Uterus (tissue), 4 donors: ENCODE results near the gene NDUFB2. TPM values are rescaled to one million over a fixed set of nuclear protein-coding genes. Genes with fewer than 3 reads are reported as not detected.

Experiments
- DNase-seq, 2 donors: peaks; one replicate each; pipeline ENCODE4 v3.0.0-alpha.2; 2019 to 2020
- H3K27ac ChIP-seq, 2 donors: fragments of 200-600 bp; sonication (generic); 1 replicate in 1 of 2; 2 replicates in 1 of 2; pipeline ENCODE4 v1.5.1; 2016 to 2018
- H3K27me3 ChIP-seq, 2 donors: fragments of 200-600 bp; sonication (generic); one replicate each; pipeline ENCODE4 v1.5.1; 2018 to 2019; ENCODE audit warnings: control low read depth in 1 of 2
- H3K36me3 ChIP-seq, 2 donors: fragments of 200-600 bp; sonication (generic); one replicate each; pipeline ENCODE4 v1.5.1; 2019; ENCODE audit warnings: control low read depth in 1 of 2
- H3K4me1 ChIP-seq, 2 donors: fragments of 200-600 bp; sonication (generic); one replicate each; pipeline ENCODE4 v1.5.1; 2018 to 2019; ENCODE audit warnings: control low read depth in 1 of 2
- H3K4me3 ChIP-seq, 2 donors: fragments of 200-600 bp; sonication (generic); 1 replicate in 1 of 2; 2 replicates in 1 of 2; pipeline ENCODE4 v1.5.1; 2018 to 2019; ENCODE audit warnings: mild to moderate bottlenecking in 1 of 2
- H3K9me3 ChIP-seq, 2 donors: fragments of 200-600 bp; sonication (generic); one replicate each; pipeline ENCODE4 v1.5.1; 2019; ENCODE audit warnings: control low read depth in 1 of 2
- POLR2A ChIP-seq, 2 donors: fragments of 450-650 bp; IDR thresholded peaks; one replicate each; pipeline ENCODE4 v1.6.1; 2016; ENCODE audit warnings: antibody characterized with exemption in 2 of 2, mild to moderate bottlenecking in 1 of 2, moderate library complexity in 1 of 2
- intact Hi-C: fragments of 100-400 bp; cut with DNase I; formaldehyde crosslinking; loops from one replicate; pipeline ENCODE4 v1.15.1; 2023; ENCODE audit warnings: low total_unique reads
- total RNA-seq, 4 donors: library from RNA; depleted of rRNA in 3 of 4; stranded (reverse); fragments of >200 nt in 3 of 4; gene quantifications; one replicate each; pipeline versions ENCODE4 v1.1.0 to v1.2.4, GENCODE V29; 2014 to 2023
- TF ChIP-seq, protein P1 (sequence below), 4 experiments: fragments of 200-600 bp in 2 of 4; fragments of 450-650 bp in 2 of 4; sonication (generic) in 2 of 4; IDR thresholded peaks; one replicate each; pipeline ENCODE4 v1.5.1; 2016 to 2019; ENCODE audit warnings: antibody characterized with exemption in 4 of 4, mild to moderate bottlenecking in 2 of 4, moderate library complexity in 1 of 4
- donor health status: DM: yes; HTN: yes; CAD: no.

Gene NDUFB2
- total RNA-seq, 4 donors from 2014 or later: 29.5 to 349 (median 157) TPM

DNA sequence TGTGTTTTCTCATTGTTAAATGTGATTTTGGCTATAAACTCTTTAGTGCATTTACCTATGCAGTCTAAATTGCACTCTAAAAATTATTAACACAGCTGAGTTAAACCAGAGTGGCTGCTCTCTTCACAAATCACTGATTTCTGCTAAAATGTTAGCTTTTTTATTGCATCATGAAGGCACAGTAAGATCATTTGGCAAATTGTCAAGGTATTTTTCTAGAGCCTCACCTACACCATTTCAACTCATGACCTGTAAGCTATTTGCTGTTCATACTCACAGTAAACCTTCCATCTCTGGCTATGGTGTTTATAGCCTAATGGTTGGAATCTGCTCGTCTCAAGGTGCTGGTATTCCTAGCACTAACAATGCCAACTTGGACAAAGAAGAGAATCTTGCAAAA lies 25.7 kb downstream of the NDUFB2 start:
- intact Hi-C loops: no loop called here
- Histone ChIP-seq H3K36me3 (no peaks in the 10 kb centered on the region), H3K4me3 (no peak overlapping the region), H3K9me3 (no peaks in the 10 kb centered on the region), H3K27ac (no peak overlapping the region), H3K4me1 (no peaks in the 10 kb centered on the region), H3K27me3 (no peaks in the 10 kb centered on the region)
- TF ChIP-seq, protein P1, sequence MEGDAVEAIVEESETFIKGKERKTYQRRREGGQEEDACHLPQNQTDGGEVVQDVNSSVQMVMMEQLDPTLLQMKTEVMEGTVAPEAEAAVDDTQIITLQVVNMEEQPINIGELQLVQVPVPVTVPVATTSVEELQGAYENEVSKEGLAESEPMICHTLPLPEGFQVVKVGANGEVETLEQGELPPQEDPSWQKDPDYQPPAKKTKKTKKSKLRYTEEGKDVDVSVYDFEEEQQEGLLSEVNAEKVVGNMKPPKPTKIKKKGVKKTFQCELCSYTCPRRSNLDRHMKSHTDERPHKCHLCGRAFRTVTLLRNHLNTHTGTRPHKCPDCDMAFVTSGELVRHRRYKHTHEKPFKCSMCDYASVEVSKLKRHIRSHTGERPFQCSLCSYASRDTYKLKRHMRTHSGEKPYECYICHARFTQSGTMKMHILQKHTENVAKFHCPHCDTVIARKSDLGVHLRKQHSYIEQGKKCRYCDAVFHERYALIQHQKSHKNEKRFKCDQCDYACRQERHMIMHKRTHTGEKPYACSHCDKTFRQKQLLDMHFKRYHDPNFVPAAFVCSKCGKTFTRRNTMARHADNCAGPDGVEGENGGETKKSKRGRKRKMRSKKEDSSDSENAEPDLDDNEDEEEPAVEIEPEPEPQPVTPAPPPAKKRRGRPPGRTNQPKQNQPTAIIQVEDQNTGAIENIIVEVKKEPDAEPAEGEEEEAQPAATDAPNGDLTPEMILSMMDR (IDR thresholded peaks at IDR 0.05): no peak
- TF ChIP-seq POLR2A (IDR thresholded peaks at IDR 0.05): no peak
- DNase-seq: no peak

- no peak for DNase-seq
- H3K4me1 ChIP-seq: no peaks in the 10 kb centered on the region
- H3K27ac ChIP-seq: no peak overlapping the region
- no peak overlapping the region for H3K4me3 ChIP-seq
- no peaks in the 10 kb centered on the region for H3K9me3 ChIP-seq
- no peaks in the 10 kb centered on the region for H3K27me3 ChIP-seq
- H3K36me3 ChIP-seq: no peaks in the 10 kb centered on the region
- intact Hi-C loops: no loop called here
- TF ChIP-seq, protein P1 (IDR thresholded peaks at IDR 0.05): no peak
- no peak for TF ChIP-seq POLR2A (IDR thresholded peaks at IDR 0.05)
Observed at GRCh38 chr7:140723006-140723405, 26.5 kb downstream of the NDUFB2 start.

- no peaks in the 10 kb centered on the region for H3K4me1 ChIP-seq
- no peak overlapping the region for H3K4me3 ChIP-seq
- no peaks in the 10 kb centered on the region for H3K9me3 ChIP-seq
- H3K36me3 ChIP-seq: no peaks in the 10 kb centered on the region
- DNase-seq: no peak
- intact Hi-C loops: no loop called here
- no peak overlapping the region for H3K27ac ChIP-seq
- no peaks in the 10 kb centered on the region for H3K27me3 ChIP-seq
- TF ChIP-seq POLR2A (IDR thresholded peaks at IDR 0.05): no peak
- TF ChIP-seq, protein P1 (IDR thresholded peaks at IDR 0.05): no peak
Observed at GRCh38 chr7:140723574-140723973, 27.1 kb downstream of the NDUFB2 start.

DNA sequence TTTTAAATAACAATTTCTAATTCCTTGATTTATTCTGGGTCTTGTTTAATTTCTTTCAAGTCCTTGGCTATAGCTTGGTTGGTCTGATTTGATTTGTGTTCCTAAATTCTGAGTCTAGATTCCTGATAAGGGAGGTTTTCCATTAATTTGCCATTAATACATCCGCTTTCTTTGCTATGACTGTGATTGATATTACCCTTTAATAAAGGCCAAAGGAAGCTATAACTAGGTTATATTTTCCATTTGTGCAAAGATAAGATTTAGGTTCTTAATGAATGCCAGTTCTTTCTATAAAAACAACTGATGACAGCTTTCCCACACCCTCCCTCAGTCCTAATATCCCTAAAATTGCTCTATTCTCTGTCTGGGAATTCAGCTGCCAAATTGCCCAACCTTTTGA lies 28.2 kb downstream of the NDUFB2 start:
- no peaks in the 10 kb centered on the region for H3K27me3 ChIP-seq
- TF ChIP-seq POLR2A (IDR thresholded peaks at IDR 0.05): no peak
- TF ChIP-seq, protein P1 (IDR thresholded peaks at IDR 0.05): no peak
- no peak overlapping the region for H3K27ac ChIP-seq
- no peak for DNase-seq
- no peaks in the 10 kb centered on the region for H3K9me3 ChIP-seq
- no peak overlapping the region for H3K4me3 ChIP-seq
- intact Hi-C loops: no loop called here
- H3K36me3 ChIP-seq: no peaks in the 10 kb centered on the region
- H3K4me1 ChIP-seq: no peaks in the 10 kb centered on the region

DNA sequence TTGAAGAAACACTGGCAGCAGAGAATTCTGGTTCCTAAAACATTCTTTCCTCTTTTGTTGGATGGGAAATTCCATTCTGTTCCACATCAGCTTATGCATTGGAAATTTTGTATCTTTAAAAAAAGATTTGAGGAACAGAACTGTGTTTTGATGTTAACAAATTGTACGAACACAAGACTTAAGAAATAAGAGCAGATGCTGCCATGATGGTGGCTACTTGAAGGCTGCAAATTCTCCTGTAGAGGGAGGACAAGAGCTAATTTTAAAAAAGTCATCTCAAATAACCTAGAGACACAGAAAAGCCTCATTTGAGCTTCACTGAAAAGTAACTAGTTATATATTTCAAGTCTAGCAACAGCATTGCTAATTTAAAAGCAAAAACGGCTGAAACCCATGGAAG lies 29.8 kb downstream of the NDUFB2 start:
- no peaks in the 10 kb centered on the region for H3K4me1 ChIP-seq
- H3K27ac ChIP-seq: no peak overlapping the region
- DNase-seq: no peak
- no peak overlapping the region for H3K4me3 ChIP-seq
- H3K27me3 ChIP-seq: no peaks in the 10 kb centered on the region
- H3K36me3 ChIP-seq: no peaks in the 10 kb centered on the region
- no peaks in the 10 kb centered on the region for H3K9me3 ChIP-seq
- TF ChIP-seq POLR2A (IDR thresholded peaks at IDR 0.05): no peak
- TF ChIP-seq, protein P1 (IDR thresholded peaks at IDR 0.05): no peak
- intact Hi-C loops: no loop called here
